DMS 273 (cell line): ENCODE results near the gene ZDHHC11.
"Not testable (repeated sequence)": the region's sequence is repeated elsewhere in the genome, so short reads cannot be mapped to it uniquely, and the experiment has no call there.

ENCODE experiments used
- DNase-seq: peaks from one replicate; lab custom pipeline; 2025; ENCODE audit not compliant: unreplicated experiment; lab: John Stamatoyannopoulos, UW

The ZDHHC11 gene

GRCh38 chr5:763998-764781 is 86.6 kb downstream of the ZDHHC11 start:
- DNase-seq, result no peak

- no peak for DNase-seq
Measured at GRCh38 chr5:763397-763796, 87.4 kb downstream of the ZDHHC11 start.

GRCh38 chr5:762996-763395 is 87.8 kb downstream of the ZDHHC11 start:
- not testable (repeated sequence) for DNase-seq

GRCh38 chr5:761854-762710 is 88.7 kb downstream of the ZDHHC11 start:
- DNase-seq, result peak; percentile 41

GRCh38 chr5:761059-761771 is 89.6 kb downstream of the ZDHHC11 start:
- no peak for DNase-seq

- DNase-seq, result no peak
Measured at GRCh38 chr5:760363-761058, 90.3 kb downstream of the ZDHHC11 start.

- DNase-seq, result no peak
Measured at GRCh38 chr5:759781-760362, 90.9 kb downstream of the ZDHHC11 start.

- DNase-seq, result no peak
Measured at GRCh38 chr5:759111-759751, 91.6 kb downstream of the ZDHHC11 start.

- no peak for DNase-seq
Measured at GRCh38 chr5:758698-759053, 92.1 kb downstream of the ZDHHC11 start.

GRCh38 chr5:757931-758697 is 92.7 kb downstream of the ZDHHC11 start:
- no peak for DNase-seq

GRCh38 chr5:757346-757930 is 93.3 kb downstream of the ZDHHC11 start:
- no peak for DNase-seq

- DNase-seq, result no peak
Measured at GRCh38 chr5:756865-757345, 93.9 kb downstream of the ZDHHC11 start.

- no peak for DNase-seq
Measured at GRCh38 chr5:756171-756570, 94.6 kb downstream of the ZDHHC11 start.

GRCh38 chr5:754143-754632 is 96.6 kb downstream of the ZDHHC11 start:
- DNase-seq, result not testable (repeated sequence)

- DNase-seq, result not testable (repeated sequence)
Measured at GRCh38 chr5:753567-754142, 97.1 kb downstream of the ZDHHC11 start.

GRCh38 chr5:752532-753115 is 98.2 kb downstream of the ZDHHC11 start:
- not testable (repeated sequence) for DNase-seq

GRCh38 chr5:751992-752391 is 98.8 kb downstream of the ZDHHC11 start:
- DNase-seq, result not testable (repeated sequence)

GRCh38 chr5:751496-751895 is 99.3 kb downstream of the ZDHHC11 start:
- no peak for DNase-seq
